Astrocyte (in vitro differentiated cells and primary cell): Measurements from ENCODE around the gene EYA2. TPM values are rescaled to one million over a fixed set of nuclear protein-coding genes. Genes with fewer than 3 reads are reported as not detected.
A peak's percentile ranks its signal among the peaks of the same experiment; 100 is the strongest.

ENCODE experiments used
- DNase-seq: peaks from one replicate; pipeline ENCODE4 v3.0.0-alpha.2; 2010; ENCODE audit warnings: low read depth
- FAIRE-seq: peaks from 2 replicates; lab custom pipeline; 2011; peaks lifted over from hg19 to GRCh38; lab: Jason Lieb, UNC
- H2AFZ ChIP-seq: 2 replicates; pipeline ENCODE4 v1.6.0; 2012; ENCODE audit warnings: low read depth, low read length, inconsistent platforms
- H3K27ac ChIP-seq: 2 replicates; pipeline ENCODE4 v1.5.1; 2011; ENCODE audit warnings: low read depth, low read length, inconsistent platforms
- H3K27me3 ChIP-seq: 2 replicates; pipeline ENCODE4 v1.6.0; 2011; ENCODE audit warnings: low read length, inconsistent platforms; ENCODE audit not compliant: insufficient read depth
- H3K36me3 ChIP-seq: 2 replicates; pipeline ENCODE4 v1.5.1; 2011; ENCODE audit warnings: low read length, inconsistent platforms; ENCODE audit not compliant: insufficient read depth
- H3K4me1 ChIP-seq: 2 replicates; pipeline ENCODE4 v1.5.1; 2011; ENCODE audit warnings: low read length, inconsistent platforms; ENCODE audit not compliant: insufficient read depth
- H3K4me2 ChIP-seq: 2 replicates; pipeline ENCODE4 v1.6.0; 2012; ENCODE audit warnings: low read length, inconsistent platforms
- H3K4me3 ChIP-seq: 2 replicates; pipeline ENCODE4 v1.5.1; 2011; ENCODE audit warnings: low read depth, mild to moderate bottlenecking, low read length, inconsistent platforms; ENCODE audit not compliant: insufficient read depth
- H3K79me2 ChIP-seq: 2 replicates; pipeline ENCODE4 v1.6.0; 2012; ENCODE audit warnings: mild to moderate bottlenecking, low read length, inconsistent platforms; ENCODE audit not compliant: insufficient read depth
- H3K9ac ChIP-seq: 2 replicates; pipeline ENCODE4 v1.6.0; 2012; ENCODE audit warnings: mild to moderate bottlenecking, low read length, inconsistent platforms
- H3K9me3 ChIP-seq: 2 replicates; pipeline ENCODE4 v1.5.1; 2012; ENCODE audit warnings: low read depth, mild to moderate bottlenecking, low read length, inconsistent platforms; ENCODE audit not compliant: insufficient read depth
- H4K20me1 ChIP-seq: 2 replicates; pipeline ENCODE4 v1.6.0; 2012; ENCODE audit warnings: low read length, inconsistent platforms; ENCODE audit not compliant: insufficient read depth
- H3K27ac Mint-ChIP-seq: one replicate; pipeline ENCODE4 v1.8.0; 2021; ENCODE audit warnings: mild to moderate bottlenecking, mixed read lengths; ENCODE audit not compliant: unreplicated experiment
- H3K27me3 Mint-ChIP-seq: one replicate; pipeline ENCODE4 v1.8.0; 2021; ENCODE audit warnings: low read depth, mixed read lengths; ENCODE audit not compliant: unreplicated experiment
- H3K36me3 Mint-ChIP-seq: one replicate; pipeline ENCODE4 v1.8.0; 2021; ENCODE audit warnings: low read depth, mixed read lengths; ENCODE audit not compliant: unreplicated experiment
- H3K4me1 Mint-ChIP-seq: one replicate; pipeline ENCODE4 v1.8.0; 2021; ENCODE audit warnings: low read depth, mixed read lengths; ENCODE audit not compliant: unreplicated experiment
- H3K4me3 Mint-ChIP-seq: one replicate; pipeline ENCODE4 v1.8.0; 2021; ENCODE audit warnings: mild to moderate bottlenecking, moderate library complexity, mixed read lengths; ENCODE audit not compliant: unreplicated experiment
- H3K9me3 Mint-ChIP-seq: one replicate; pipeline ENCODE4 v1.8.0; 2021; ENCODE audit warnings: mild to moderate bottlenecking, mixed read lengths; ENCODE audit not compliant: unreplicated experiment
- EZH2 ChIP-seq: IDR thresholded peaks from 2 replicates; pipeline ENCODE4 v1.6.1; 2012; ENCODE audit warnings: mild to moderate bottlenecking, low read length, inconsistent platforms; ENCODE audit not compliant: insufficient read depth
- total RNA-seq: library from RNA; stranded (reverse); gene quantifications from 2 replicates; pipeline ENCODE4 v1.2.1, GENCODE V29; 2021
- TF ChIP-seq, protein P1 (sequence below): IDR thresholded peaks from 2 replicates; pipeline ENCODE4 v1.5.1; 2011; ENCODE audit warnings: low read depth, mild to moderate bottlenecking, inconsistent platforms, low read length, moderate library complexity; ENCODE audit not compliant: insufficient read depth

The EYA2 gene
- total RNA-seq, 1 donor from 2014 or later, result 1.5 TPM

DNA sequence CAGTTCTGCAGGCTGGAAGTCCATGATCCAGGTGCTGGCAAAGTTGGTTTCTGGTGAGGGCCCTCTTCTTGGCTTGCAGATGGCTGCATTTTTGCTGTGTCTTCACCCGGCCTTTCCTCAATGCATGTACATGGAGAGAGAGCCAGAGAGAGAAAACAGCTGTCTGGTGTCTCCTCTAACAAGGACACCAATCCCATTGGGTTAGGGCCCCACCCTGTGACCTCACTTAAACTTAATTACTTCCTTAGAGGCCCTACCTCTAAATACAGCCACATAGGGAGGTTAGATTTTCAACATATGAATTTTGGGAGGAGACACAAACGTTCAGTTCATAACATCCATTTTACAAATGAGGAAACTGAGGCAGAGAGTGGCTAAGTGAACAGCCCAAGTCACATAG lies 259.4 kb downstream of the EYA2 start:
- Histone ChIP-seq H2AFZ (no peak overlapping the region), H4K20me1 (no peaks in the 10 kb centered on the region), H3K9me3 (no peaks in the 10 kb centered on the region), H3K27me3 (peaks cover 4% of the 10 kb centered on the region), H3K9ac (no peak overlapping the region), H3K79me2 (no peaks in the 10 kb centered on the region), H3K4me3 (no peak overlapping the region), H3K27ac (no peak overlapping the region), H3K36me3 (no peaks in the 10 kb centered on the region), H3K4me2 (no peak overlapping the region), H3K4me1 (no peaks in the 10 kb centered on the region)
- TF ChIP-seq, protein P1, sequence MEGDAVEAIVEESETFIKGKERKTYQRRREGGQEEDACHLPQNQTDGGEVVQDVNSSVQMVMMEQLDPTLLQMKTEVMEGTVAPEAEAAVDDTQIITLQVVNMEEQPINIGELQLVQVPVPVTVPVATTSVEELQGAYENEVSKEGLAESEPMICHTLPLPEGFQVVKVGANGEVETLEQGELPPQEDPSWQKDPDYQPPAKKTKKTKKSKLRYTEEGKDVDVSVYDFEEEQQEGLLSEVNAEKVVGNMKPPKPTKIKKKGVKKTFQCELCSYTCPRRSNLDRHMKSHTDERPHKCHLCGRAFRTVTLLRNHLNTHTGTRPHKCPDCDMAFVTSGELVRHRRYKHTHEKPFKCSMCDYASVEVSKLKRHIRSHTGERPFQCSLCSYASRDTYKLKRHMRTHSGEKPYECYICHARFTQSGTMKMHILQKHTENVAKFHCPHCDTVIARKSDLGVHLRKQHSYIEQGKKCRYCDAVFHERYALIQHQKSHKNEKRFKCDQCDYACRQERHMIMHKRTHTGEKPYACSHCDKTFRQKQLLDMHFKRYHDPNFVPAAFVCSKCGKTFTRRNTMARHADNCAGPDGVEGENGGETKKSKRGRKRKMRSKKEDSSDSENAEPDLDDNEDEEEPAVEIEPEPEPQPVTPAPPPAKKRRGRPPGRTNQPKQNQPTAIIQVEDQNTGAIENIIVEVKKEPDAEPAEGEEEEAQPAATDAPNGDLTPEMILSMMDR, result no peak
- TF ChIP-seq EZH2, result no peak
- Mint-ChIP-seq H3K4me3 (no peak overlapping the region), H3K27me3 (peaks cover 23% of the 10 kb centered on the region), H3K36me3 (no peaks in the 10 kb centered on the region), H3K9me3 (peaks cover 2% of the 10 kb centered on the region), H3K4me1 (no peaks in the 10 kb centered on the region), H3K27ac (no peak overlapping the region)
- FAIRE-seq, result no peak
- DNase-seq, result no peak

DNA sequence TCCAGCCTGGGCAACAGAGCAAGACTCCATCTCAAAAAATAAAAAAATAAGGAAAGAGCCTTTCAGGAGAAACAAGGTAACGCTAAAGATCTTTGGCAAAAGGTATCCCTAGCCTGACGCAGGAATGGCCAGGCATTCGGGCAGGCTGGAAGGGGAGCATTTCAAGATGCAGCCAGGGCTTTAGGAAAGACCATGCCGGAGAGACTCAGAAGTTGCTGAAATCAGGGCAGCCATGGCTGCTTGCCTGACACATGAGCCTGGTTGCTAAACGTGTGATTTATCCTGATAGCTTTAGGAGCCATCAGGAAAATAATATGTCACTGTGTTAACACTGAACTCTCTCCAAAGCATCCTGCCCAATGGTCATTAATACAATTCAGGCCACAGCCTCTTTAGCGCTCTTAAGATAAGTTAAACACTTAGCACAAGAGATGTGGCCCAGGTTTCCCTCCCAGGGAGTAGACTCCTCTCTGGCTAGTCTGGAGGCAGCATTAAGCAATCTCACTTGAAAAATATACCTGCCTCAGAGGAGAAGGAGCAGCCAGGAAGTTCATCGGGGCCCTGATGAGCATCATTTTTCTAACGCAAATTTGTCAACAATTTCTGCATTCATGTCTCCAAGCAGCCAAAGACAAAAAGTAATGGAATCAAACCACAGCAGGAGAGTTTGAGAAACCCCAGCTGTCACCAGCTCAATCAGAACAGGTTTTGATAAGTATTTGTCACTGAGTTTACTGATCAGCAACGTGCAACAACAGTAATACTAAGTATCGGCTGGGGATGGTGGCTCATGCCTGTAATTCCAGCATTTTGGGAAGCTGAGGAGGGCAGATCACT lies 261.9 kb downstream of the EYA2 start:
- Histone ChIP-seq H3K36me3 (no peaks in the 10 kb centered on the region), H3K4me1 (no peaks in the 10 kb centered on the region), H3K79me2 (no peaks in the 10 kb centered on the region), H3K27ac (no peak overlapping the region), H2AFZ (no peak overlapping the region), H3K4me3 (no peak overlapping the region), H3K4me2 (no peak overlapping the region), H4K20me1 (no peaks in the 10 kb centered on the region), H3K27me3 (peaks cover 4% of the 10 kb centered on the region), H3K9ac (no peak overlapping the region), H3K9me3 (no peaks in the 10 kb centered on the region)
- no peak overlapping the region for H3K4me3 Mint-ChIP-seq
- DNase-seq, result no peak
- H3K36me3 Mint-ChIP-seq, result no peaks in the 10 kb centered on the region
- peaks cover under 1% of the 10 kb centered on the region for H3K9me3 Mint-ChIP-seq
- H3K27ac Mint-ChIP-seq, result peak overlapping the region; percentile 41
- no peak for TF ChIP-seq EZH2
- TF ChIP-seq, protein P1, result no peak
- H3K4me1 Mint-ChIP-seq, result peaks cover 1% of the 10 kb centered on the region
- H3K27me3 Mint-ChIP-seq, result peaks cover 20% of the 10 kb centered on the region
- no peak for FAIRE-seq

DNA sequence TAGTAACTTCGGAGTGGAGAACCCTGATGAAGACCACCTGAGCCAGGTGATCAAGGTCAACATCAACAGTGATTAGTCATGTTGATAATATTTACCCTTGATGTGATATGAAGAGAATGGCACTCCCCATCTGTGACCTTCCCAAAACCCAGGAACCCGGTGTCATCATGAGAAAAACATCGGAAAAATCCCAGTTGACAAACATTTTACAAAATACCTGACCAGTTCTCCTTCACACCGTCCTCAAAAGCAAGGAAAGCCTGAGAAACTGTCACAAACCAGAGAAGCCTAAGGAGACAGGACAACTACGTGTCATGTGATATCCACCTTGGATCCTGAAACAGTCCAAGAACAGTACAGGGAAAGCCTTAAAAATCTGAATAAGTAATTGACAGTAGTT lies 264.5 kb downstream of the EYA2 start:
- H3K4me3 Mint-ChIP-seq, result no peak overlapping the region
- H3K4me3 ChIP-seq, result no peak overlapping the region
- peaks cover 3% of the 10 kb centered on the region for H3K9me3 Mint-ChIP-seq
- H3K36me3 ChIP-seq, result no peaks in the 10 kb centered on the region
- no peak for DNase-seq
- H3K9ac ChIP-seq, result no peak overlapping the region
- no peaks in the 10 kb centered on the region for H3K79me2 ChIP-seq
- TF ChIP-seq, protein P1, result no peak
- no peak for TF ChIP-seq EZH2
- no peak overlapping the region for H2AFZ ChIP-seq
- FAIRE-seq, result no peak
- H3K36me3 Mint-ChIP-seq, result peaks cover 3% of the 10 kb centered on the region
- peaks cover 12% of the 10 kb centered on the region for H3K27me3 Mint-ChIP-seq
- H3K27me3 ChIP-seq, result peaks cover 5% of the 10 kb centered on the region
- no peaks in the 10 kb centered on the region for H3K4me1 ChIP-seq
- no peak overlapping the region for H3K27ac ChIP-seq
- no peak overlapping the region for H3K27ac Mint-ChIP-seq
- no peaks in the 10 kb centered on the region for H4K20me1 ChIP-seq
- H3K4me1 Mint-ChIP-seq, result peaks cover 1% of the 10 kb centered on the region
- H3K4me2 ChIP-seq, result no peak overlapping the region
- H3K9me3 ChIP-seq, result no peaks in the 10 kb centered on the region
